AG10803 (cell line): ENCODE data around the gene SYT6.

Experiments
- DNase-seq: peaks from one replicate; pipeline ENCODE4 v3.0.0; 2010; ENCODE audit warnings: low read depth
- H3K4me3 ChIP-seq: 2 replicates; pipeline ENCODE4 v1.5.1; 2011; ENCODE audit warnings: mild to moderate bottlenecking, low read length, control low read depth
- TF ChIP-seq, protein P1 (sequence below): conservative IDR thresholded peaks from 2 replicates; pipeline ENCODE4 v1.5.1; 2011; ENCODE audit warnings: mild to moderate bottlenecking, low read length, control low read depth, inconsistent platforms

Gene SYT6, protein sequence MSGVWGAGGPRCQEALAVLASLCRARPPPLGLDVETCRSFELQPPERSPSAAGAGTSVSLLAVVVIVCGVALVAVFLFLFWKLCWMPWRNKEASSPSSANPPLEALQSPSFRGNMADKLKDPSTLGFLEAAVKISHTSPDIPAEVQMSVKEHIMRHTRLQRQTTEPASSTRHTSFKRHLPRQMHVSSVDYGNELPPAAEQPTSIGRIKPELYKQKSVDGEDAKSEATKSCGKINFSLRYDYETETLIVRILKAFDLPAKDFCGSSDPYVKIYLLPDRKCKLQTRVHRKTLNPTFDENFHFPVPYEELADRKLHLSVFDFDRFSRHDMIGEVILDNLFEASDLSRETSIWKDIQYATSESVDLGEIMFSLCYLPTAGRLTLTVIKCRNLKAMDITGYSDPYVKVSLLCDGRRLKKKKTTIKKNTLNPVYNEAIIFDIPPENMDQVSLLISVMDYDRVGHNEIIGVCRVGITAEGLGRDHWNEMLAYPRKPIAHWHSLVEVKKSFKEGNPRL

DNA sequence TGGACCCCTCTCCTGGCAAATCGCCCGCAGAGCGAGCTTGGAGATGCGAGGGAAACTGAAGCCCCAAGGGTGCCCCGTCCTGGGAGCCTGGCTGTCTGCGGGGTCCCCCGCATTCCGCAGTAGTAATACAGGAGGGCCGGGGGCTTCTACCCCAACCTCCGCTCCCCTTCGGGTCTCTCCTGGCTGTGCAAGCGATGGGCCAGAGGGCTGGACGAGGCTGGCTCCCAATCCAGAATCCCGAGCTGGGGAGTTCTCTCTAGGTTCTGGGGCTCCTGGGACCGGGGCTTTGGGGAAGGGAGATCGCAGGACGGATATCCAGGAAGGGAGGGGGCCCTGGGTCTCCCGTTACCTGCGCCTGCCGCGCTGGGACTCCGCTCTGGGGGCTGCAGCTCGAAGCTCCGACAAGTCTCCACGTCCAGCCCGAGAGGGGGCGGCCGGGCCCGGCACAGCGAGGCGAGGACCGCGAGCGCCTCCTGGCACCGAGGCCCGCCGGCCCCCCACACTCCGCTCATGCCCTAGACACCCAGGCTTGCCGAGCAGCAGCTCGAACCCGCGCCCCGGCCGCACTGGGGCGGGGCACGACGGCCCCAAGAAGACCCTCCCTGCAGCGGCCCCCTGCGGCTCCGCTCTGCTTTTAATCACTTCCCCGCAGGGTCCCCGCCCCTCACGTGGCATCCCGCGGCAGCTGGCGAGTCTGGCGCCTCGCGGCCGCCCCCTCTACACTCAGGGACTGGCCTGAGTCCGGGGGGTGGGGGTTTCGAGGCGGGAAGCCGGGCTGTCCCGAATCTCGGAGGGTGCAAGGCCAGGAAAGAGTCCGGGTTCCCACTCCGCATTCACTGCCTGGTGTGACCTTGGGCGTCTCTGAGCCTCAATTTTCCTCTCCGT, at the start of gene SYT6:
SYT6 (minus strand) TSS at position 609 of the 885 bp plus-strand sequence; CDS start at position 512, 97 bp downstream.
- H3K4me3 ChIP-seq = peak within 1 kb of the TSS; percentile 27; the same call in 1 of the 2 replicates
- DNase-seq = no peak
- TF ChIP-seq, protein P1, sequence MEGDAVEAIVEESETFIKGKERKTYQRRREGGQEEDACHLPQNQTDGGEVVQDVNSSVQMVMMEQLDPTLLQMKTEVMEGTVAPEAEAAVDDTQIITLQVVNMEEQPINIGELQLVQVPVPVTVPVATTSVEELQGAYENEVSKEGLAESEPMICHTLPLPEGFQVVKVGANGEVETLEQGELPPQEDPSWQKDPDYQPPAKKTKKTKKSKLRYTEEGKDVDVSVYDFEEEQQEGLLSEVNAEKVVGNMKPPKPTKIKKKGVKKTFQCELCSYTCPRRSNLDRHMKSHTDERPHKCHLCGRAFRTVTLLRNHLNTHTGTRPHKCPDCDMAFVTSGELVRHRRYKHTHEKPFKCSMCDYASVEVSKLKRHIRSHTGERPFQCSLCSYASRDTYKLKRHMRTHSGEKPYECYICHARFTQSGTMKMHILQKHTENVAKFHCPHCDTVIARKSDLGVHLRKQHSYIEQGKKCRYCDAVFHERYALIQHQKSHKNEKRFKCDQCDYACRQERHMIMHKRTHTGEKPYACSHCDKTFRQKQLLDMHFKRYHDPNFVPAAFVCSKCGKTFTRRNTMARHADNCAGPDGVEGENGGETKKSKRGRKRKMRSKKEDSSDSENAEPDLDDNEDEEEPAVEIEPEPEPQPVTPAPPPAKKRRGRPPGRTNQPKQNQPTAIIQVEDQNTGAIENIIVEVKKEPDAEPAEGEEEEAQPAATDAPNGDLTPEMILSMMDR = no peak

DNA sequence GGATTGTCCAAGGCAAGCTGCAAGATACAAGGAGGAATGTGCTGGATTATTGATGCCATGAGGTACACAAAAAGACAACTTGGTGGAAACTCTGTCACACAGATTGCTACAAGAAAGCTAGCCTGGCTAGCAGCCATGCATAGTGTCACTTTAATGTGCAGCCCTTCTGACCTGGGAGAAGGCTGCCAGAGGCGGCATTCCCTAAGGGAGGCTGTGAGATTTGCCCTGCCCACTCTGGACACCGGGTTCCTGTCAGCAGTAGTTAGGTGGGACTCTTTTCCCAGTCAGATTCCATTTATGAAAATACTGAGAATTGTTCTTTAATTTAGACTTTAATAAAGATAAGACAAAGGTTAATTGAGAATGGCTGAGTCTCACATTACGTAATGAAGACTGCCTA, 47.8 kb upstream of the SYT6 start:
- TF ChIP-seq, protein P1 = no peak
- no peak for DNase-seq
- H3K4me3 ChIP-seq = no peak overlapping the region

DNA sequence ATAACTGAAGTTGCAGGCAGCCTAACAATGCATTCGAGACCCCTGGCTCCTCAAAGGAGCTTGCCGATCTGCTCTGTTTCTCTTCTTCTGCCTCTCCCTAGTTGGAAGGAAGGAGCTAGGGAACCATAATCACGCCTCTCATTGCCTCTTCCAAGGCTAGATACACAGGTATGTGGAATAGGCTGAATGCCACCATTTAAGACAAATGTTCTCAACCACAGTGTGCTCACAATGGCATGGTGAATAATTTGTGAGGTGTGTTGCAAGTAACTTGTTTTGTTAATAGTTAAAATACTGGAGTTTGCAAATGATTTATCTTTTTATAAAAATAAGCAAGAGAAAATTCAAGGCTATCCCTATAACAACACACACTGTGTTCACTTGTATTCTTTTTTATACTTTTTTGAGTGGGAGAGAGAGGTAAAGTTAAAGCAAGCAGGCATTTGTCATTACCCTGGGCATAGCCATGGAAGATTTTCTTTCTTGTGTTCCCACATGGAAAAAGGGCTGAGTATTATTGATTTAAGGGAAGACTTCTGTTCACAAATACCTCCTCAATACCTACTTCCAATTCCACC, 45.4 kb upstream of the SYT6 start:
- H3K4me3 ChIP-seq = no peak overlapping the region
- TF ChIP-seq, protein P1 = no peak
- DNase-seq = no peak

DNA sequence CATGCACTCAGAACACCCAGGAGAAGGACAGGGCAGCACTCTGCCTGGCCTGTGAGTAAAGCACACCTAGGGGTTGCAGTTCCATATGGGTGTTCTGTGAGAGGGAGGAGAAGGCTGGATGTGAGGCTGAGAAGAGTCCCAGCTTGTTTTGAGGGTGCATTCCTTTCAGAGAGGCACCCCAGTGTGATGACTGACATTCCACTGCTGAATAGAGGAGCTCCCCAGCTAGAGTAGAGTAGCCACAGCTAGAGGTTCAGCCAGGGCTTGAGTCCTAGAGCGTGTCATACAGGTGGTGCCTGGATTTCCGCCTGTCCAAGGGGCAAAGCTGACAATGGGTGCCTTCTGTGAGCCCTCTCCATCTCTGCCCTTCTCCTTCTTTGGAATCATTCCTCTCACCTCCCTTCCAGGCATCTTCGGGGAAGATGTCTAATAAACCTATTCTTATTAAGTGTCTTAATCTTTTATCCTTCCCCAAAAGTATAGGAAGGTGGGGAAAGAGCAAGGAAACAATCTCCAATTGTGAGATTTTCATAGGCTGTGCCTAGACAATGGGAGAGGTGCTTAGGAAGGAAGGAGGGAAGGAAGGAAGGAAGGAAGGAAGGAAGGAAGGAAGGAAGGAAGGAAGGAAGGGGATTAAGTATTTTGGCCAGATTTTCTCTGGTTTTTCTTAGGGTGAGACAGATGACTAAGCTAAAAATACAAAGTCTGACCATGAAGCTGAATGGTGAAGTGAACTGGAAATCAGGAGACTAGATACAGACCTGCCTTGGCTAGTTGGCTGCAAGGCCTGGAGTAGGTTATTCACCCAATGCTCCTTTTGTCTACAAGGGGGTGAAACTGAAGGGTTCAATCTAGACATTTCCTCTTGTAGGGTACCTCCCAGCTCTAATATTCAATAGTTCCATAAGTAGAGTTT, 43.6 kb upstream of the SYT6 start:
- DNase-seq = no peak
- TF ChIP-seq, protein P1 = no peak
- no peak overlapping the region for H3K4me3 ChIP-seq

DNA sequence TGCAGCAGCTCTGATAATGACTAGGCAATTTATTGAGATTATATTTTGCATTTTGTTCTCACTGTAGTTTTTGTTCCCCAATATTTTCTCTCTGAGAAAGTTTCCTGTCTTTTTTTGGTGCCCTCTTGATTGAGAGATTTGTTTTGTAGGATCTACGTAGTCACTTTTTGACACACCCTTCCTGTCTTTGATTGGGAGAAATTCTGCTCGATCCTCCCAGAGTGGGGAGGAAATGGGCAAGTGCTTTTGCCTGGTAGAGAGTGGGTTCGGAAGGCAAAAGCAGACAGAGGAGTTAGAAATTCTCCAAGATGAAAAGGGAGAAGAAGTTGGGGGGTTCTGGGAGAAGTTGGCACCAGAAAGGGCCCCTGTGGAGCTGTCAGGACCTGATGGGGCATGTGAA, 42.1 kb upstream of the SYT6 start:
- DNase-seq = no peak
- no peak overlapping the region for H3K4me3 ChIP-seq

More for the DNA sequence above, 42.1 kb upstream of the SYT6 start:
- TF ChIP-seq, protein P1 = no peak
